GM21723 (cell line): ENCODE data around the gene LRRTM3.

Experiments used
- ATAC-seq: cut with Tn5 transposase; IDR thresholded peaks from one replicate; pipeline ENCODE4 v1.9.1; 2021; ENCODE audit warnings: mild to moderate bottlenecking, moderate library complexity; ENCODE audit not compliant: unreplicated experiment

The LRRTM3 gene

GRCh38 chr10:67015225-67015624, 89.4 kb downstream of the LRRTM3 start:
- no peak for ATAC-seq

GRCh38 chr10:67017218-67017617, 91.4 kb downstream of the LRRTM3 start:
- ATAC-seq = no peak

- ATAC-seq = no peak
These were observed 96.3 kb downstream of the LRRTM3 start for GRCh38 chr10:67022099-67022498.

GRCh38 chr10:67033878-67034277, 108.0 kb downstream of the LRRTM3 start:
- no peak for ATAC-seq

- no peak for ATAC-seq
These were observed 111.0 kb downstream of the LRRTM3 start for GRCh38 chr10:67036808-67037207.

- ATAC-seq = no peak
These were observed 117.2 kb downstream of the LRRTM3 start for GRCh38 chr10:67043041-67043440.

GRCh38 chr10:67045404-67045803, 119.6 kb downstream of the LRRTM3 start:
- no peak for ATAC-seq

GRCh38 chr10:67046507-67046906, 120.7 kb downstream of the LRRTM3 start:
- no peak for ATAC-seq

- ATAC-seq = no peak
These were observed 124.2 kb downstream of the LRRTM3 start for GRCh38 chr10:67049988-67050387.

GRCh38 chr10:67050415-67050814, 124.6 kb downstream of the LRRTM3 start:
- no peak for ATAC-seq

GRCh38 chr10:67072654-67073053, 146.8 kb downstream of the LRRTM3 start:
- ATAC-seq = no peak

GRCh38 chr10:67075491-67075971, 149.7 kb downstream of the LRRTM3 start:
- no peak for ATAC-seq

GRCh38 chr10:67076144-67076543, 150.3 kb downstream of the LRRTM3 start:
- no peak for ATAC-seq

GRCh38 chr10:67077376-67077775, 151.5 kb downstream of the LRRTM3 start:
- ATAC-seq = no peak

- ATAC-seq = no peak
These were observed 153.3 kb downstream of the LRRTM3 start for GRCh38 chr10:67079126-67079525.

GRCh38 chr10:67086327-67087134, 160.7 kb downstream of the LRRTM3 start:
- ATAC-seq = no peak

- ATAC-seq = no peak
These were observed 161.2 kb downstream of the LRRTM3 start for GRCh38 chr10:67087135-67087425.

GRCh38 chr10:67088036-67088435, 162.2 kb downstream of the LRRTM3 start:
- no peak for ATAC-seq

- ATAC-seq = no peak
These were observed 169.7 kb downstream of the LRRTM3 start for GRCh38 chr10:67095531-67095930.

GRCh38 chr10:67098461-67098860, 172.6 kb downstream of the LRRTM3 start:
- ATAC-seq = no peak

GRCh38 chr10:67100951-67101350, 175.1 kb downstream of the LRRTM3 start:
- ATAC-seq = no peak

- ATAC-seq = no peak
These were observed 181.8 kb downstream of the LRRTM3 start for GRCh38 chr10:67107670-67108069.

- ATAC-seq = no peak
These were observed 184.4 kb downstream of the LRRTM3 start for GRCh38 chr10:67110286-67110685.
